HG03575 (cell line): ENCODE measurements around the gene FRAT2.

Experiments
- ATAC-seq: cut with Tn5 transposase; IDR thresholded peaks from one replicate; pipeline ENCODE4 v1.9.1; 2021; ENCODE audit not compliant: unreplicated experiment, insufficient number of reproducible peaks, low FRiP score; ENCODE audit errors: extremely low read depth

Gene FRAT2, protein sequence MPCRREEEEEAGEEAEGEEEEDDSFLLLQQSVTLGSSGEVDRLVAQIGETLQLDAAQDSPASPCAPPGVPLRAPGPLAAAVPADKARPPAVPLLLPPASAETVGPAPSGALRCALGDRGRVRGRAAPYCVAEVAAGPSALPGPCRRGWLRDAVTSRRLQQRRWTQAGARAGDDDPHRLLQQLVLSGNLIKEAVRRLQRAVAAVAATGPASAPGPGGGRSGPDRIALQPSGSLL

GRCh38 chr10:97334370-97335175, at the start of gene FRAT2:
FRAT2 (minus strand) TSS chr10:97334729; CDS start chr10:97334572, 157 bp downstream.
- no peak for ATAC-seq

DNA sequence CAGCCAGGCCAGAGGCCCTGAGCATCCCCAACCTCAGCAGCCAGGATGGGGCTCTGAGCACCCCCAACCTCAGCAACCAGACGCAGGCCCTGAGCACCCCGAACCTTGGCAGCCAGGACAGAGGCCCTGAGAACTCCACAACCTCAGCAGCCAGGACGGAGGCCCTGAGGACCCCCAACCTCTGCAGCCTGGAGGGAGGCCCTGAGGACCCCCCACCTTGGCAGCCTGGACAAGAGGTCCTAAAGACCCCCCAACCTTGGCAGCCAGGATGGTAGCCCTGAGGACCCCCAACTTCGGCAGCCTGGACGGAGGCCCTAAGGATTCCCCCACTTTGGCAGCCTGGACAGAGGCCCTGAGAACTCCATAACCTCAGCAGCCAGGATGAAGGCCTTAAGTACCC, 49.6 kb upstream of the FRAT2 start:
- no peak for ATAC-seq

- ATAC-seq, result no peak
Measured at GRCh38 chr10:97383159-97383558, 48.6 kb upstream of the FRAT2 start.

- ATAC-seq, result no peak
Measured at GRCh38 chr10:97381626-97382025, 47.1 kb upstream of the FRAT2 start.

- no peak for ATAC-seq
Measured at GRCh38 chr10:97380516-97380915, 46.0 kb upstream of the FRAT2 start.

- ATAC-seq, result no peak
Measured at GRCh38 chr10:97378933-97379921, 44.7 kb upstream of the FRAT2 start.

- no peak for ATAC-seq
Measured at GRCh38 chr10:97376413-97376812, 41.9 kb upstream of the FRAT2 start.

DNA sequence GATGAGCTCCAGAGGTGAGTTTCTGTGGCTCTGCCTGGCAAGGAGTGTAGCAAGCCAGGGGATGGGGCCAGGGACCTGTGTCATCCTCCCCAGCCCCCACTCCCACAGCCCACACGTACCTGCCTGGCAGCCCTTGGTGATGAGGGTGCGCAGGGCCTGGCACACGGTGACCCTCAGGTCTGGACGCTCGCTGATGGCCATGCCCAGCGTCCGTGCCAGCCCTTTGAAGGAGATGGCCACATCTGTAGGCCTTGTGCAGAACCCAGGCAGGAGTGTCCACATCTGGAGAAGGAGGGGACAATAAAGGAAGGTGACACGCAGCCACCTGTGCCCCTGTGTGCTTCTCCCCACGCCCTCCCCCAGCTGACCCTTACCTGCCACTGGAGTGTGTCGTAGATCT, 38.9 kb upstream of the FRAT2 start:
- ATAC-seq, result no peak

DNA sequence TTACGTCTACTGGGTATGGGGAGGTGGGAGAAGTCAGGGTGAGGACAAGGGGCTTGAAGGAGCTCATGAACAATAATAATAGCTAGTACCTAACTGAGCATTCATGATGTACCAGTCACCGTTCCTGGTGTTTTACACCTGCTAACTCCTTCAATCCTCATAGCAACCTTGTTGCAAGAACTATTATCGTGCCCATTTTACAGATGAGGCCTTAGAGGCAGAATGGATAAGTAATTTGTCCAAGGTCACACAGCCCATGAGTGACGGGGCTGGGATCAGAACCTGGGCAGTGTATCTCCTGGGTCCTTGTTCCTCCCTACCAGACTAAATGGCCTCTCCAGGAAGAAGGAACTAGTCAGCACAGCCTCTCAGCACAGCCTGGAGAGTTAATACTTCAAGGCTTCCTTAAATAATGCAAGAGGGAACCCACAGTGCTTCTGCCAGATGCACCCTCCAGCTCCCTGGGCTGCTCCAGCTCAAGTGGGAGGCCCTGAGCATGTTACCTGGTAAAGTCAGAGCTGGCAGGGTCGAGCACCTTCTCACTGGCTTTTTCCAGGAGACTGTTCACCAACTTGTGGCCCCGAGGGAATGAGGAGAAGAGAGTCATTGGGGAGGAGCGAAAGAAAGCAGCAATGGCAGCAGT, 37.8 kb upstream of the FRAT2 start:
- ATAC-seq, result no peak

DNA sequence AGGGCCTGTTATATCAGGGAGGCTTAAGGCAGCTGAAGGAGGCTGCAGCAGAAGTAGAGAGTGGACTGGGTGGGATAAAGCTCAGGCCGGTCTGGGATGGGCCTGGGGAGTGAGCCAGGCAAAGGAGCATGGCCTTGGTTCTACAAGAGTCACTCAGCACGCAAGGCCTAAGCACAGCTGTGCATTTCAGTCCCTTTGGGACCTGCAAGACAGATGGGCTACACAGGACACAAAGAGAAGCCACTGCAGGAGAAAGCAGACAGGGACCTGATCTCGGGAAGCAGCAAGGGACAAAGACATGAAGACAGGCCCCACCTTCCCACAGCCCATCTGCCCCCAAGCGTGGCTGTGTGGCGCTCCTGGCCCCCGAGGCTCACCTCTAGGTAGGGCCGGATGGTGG, 37.2 kb upstream of the FRAT2 start:
- ATAC-seq, result no peak

DNA sequence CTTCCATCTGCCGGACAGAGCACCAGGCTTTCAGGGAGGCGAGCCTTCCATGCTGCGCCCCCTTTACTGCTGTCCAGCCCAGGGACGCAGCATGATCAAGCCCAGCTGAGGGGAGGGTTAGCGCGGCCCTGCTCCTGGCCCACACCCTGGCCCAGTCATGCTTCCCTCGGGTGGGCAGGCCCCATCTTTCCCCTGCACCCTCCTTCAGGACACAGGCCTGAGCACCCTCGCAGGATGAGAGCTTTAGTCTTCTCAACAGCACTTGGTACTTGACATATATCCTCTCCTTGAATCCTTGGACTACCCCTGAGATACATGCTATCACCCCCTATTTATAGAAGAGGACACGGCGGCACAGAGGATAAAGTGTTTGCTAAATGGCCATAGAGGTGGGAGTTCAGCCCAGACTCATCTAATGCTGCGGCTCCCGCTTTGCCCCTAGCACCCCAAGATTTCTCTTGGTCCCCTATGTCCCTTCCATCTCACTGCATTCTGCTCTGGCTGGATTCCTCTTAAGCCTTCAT, 32.7 kb upstream of the FRAT2 start:
- no peak for ATAC-seq

- no peak for ATAC-seq
Measured at GRCh38 chr10:97366572-97366971, 32.0 kb upstream of the FRAT2 start.

- ATAC-seq, result no peak
Measured at GRCh38 chr10:97365761-97366351, 31.3 kb upstream of the FRAT2 start.

GRCh38 chr10:97363071-97363470, 28.5 kb upstream of the FRAT2 start:
- ATAC-seq, result no peak

- no peak for ATAC-seq
Measured at GRCh38 chr10:97362310-97363033, 27.9 kb upstream of the FRAT2 start.

- no peak for ATAC-seq
Measured at GRCh38 chr10:97361537-97361901, 27.0 kb upstream of the FRAT2 start.

GRCh38 chr10:97360705-97361536, 26.4 kb upstream of the FRAT2 start:
- no peak for ATAC-seq
